Measurements from ENCODE around the gene GPATCH8. TPM values are rescaled to one million over a fixed set of nuclear protein-coding genes. Genes with fewer than 3 reads are reported as not detected.
A peak's percentile ranks its signal among the peaks of the same experiment; 100 is the strongest.
"Not testable (repeated sequence)": the region's sequence is repeated elsewhere in the genome, so short reads cannot be mapped to it uniquely, and the experiment has no call there.

The GPATCH8 gene
- total RNA-seq, 6 experiments from 2014 or later, result 23.4 to 30.0 (median 27.1) TPM

DNA sequence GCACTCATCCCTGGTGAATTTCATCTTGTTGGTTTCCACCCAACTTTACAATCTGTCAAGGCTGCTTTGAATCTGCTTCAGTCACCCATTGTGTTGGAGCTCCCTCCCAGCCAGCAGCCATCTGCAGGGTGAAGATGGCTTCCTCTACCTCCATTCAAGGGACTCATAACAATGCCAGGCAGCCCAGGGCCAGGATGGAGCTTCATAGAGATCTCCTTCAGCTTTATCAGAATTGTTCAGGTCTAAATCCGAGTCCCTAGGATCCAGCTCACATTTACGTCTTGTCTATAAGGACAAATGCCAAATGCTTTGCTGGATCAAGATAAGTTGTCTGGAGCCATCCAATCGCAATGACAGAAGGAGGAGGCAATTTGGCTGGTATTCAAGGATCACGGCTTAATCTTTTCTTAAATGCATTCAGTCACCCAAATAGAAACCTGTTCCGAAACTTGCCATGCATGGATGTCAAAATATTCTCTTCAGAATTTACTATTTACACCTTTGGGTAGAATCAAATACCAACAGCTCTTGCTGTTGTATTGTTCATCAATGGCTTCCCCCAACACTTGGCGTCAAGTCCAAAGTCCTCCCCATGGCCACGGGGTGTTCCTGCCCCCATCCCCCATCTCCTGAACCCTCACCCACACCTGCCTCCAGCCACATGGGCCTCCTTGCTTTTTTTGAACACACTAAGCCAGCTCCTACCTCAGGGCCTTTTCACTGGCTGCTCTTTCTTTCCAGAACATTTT is 135.8 kb downstream of the GPATCH8 start:
- Mint-ChIP-seq H3K4me3 (no peak overlapping the region), H3K4me1 (ENCODE audit: low read depth) (no peaks in the 10 kb centered on the region), H3K36me3 (ENCODE audit: low read depth) (no peaks in the 10 kb centered on the region), H3K27ac (no peak overlapping the region), H3K9me3 (no peaks in the 10 kb centered on the region), H3K27me3 (ENCODE audit: insufficient read depth) (peaks cover 41% of the 10 kb centered on the region)
- TF ChIP-seq, protein P1, sequence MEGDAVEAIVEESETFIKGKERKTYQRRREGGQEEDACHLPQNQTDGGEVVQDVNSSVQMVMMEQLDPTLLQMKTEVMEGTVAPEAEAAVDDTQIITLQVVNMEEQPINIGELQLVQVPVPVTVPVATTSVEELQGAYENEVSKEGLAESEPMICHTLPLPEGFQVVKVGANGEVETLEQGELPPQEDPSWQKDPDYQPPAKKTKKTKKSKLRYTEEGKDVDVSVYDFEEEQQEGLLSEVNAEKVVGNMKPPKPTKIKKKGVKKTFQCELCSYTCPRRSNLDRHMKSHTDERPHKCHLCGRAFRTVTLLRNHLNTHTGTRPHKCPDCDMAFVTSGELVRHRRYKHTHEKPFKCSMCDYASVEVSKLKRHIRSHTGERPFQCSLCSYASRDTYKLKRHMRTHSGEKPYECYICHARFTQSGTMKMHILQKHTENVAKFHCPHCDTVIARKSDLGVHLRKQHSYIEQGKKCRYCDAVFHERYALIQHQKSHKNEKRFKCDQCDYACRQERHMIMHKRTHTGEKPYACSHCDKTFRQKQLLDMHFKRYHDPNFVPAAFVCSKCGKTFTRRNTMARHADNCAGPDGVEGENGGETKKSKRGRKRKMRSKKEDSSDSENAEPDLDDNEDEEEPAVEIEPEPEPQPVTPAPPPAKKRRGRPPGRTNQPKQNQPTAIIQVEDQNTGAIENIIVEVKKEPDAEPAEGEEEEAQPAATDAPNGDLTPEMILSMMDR (IDR thresholded peaks at IDR 0.05), result no peak
- no peak for DNase-seq

DNA sequence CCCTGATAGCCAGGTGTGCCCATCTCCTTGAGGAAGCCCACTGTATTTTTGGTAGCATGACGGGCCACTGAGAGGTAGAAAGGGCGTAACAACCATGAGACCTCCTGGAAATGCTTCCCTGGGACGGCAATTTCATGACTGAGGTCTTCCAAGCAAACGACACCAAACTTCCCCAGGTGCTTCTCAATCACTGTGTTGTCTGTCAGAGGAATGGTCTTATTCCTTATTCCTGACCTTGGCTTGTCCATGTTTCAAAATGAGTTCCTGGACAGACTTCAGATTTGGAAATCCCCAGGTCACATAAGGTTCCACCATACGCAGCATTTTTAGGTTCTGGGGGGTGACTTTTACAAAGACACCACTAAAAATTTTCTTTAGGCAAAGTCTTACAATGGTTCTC is 138.2 kb downstream of the GPATCH8 start:
- H3K9me3 Mint-ChIP-seq; DNase-seq; H3K27ac Mint-ChIP-seq; H3K4me3 Mint-ChIP-seq; H3K36me3 Mint-ChIP-seq (ENCODE audit: low read depth): not testable (repeated sequence)
- peaks cover 33% of the 10 kb centered on the region for H3K27me3 Mint-ChIP-seq (ENCODE audit: insufficient read depth)
- H3K4me1 Mint-ChIP-seq (ENCODE audit: low read depth), result peaks cover 14% of the 10 kb centered on the region; the same call in 1 of the 2 replicates

DNA sequence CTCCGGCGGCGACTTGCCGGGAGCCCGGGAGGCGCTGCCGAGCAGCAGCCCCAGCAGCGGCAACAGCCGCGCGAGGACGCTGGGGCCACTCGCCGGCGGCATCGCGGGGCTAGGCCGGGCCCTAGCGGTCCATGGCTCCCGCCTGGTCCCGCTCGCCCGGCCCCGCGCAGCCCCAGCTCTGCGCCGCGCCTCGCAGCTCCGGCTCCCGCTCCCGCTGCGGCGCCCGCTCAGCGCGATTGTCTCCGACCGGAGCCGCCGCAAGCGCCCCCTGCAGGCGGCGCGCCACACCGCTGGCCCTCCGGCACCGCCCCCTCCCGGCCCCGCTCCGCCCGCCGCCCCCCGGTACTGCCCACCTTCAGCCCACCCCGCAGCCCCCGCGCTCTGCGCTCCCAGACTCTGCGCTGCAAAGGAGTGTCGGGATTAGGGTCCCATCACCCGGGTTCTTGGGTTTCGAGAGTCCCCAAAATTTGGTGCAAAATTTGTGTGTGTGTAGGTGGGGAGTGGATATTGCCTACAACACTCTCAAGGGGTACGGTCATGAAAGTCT is 139.5 kb downstream of the GPATCH8 start, which contains the start of gene FAM171A2:
TSS of gene FAM171A2 (minus strand) at position 241 of the 547 bp plus-strand sequence. CDS start at position 102, 139 bp downstream.
- no peaks in the 10 kb centered on the region for H3K9me3 Mint-ChIP-seq
- no peak within 1 kb of the TSS for H3K27ac Mint-ChIP-seq
- DNase-seq, result no peak
- peak within 1 kb of the TSS; percentile 84 for H3K4me3 Mint-ChIP-seq
- TF ChIP-seq, protein P1 (IDR thresholded peaks at IDR 0.05), result peak; percentile 85
- no peaks in the 10 kb centered on the region for H3K36me3 Mint-ChIP-seq (ENCODE audit: low read depth)
- peaks cover 31% of the 10 kb centered on the region for H3K27me3 Mint-ChIP-seq (ENCODE audit: insufficient read depth)
- peaks cover 14% of the 10 kb centered on the region; the same call in 1 of the 2 replicates for H3K4me1 Mint-ChIP-seq (ENCODE audit: low read depth)

DNA sequence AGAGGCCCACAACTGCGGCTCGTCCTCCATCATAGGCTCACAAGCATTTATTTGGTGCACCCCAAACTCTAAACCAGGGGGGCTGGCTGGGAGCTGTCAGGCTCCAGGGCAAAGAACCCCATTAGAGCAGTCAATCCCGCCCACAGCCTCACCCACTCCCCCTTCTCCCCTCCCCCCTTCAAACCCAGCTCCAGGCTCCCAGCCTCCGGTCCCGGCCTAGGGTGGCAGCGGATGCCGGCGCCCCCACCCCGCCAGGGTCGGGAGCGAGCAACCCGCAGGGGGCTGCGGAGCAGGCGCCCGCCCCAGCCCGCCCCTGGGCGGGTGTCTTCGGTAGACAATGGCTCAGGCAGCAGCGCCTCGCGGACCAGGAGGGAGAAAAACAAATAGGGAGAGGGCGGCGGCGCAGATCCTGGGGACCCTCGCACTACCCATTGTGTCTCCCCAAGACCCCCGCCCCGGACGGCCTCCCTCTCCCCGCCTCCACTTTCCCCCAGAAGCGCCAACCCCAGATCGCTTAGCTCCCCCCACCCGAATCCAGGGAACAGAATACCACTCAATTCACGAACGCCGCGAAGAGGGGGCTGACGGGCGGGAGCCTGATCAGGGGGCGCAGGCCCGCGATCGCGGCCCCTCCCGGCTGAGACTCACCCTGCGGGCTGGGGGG is 140.1 kb downstream of the GPATCH8 start:
- Mint-ChIP-seq H3K36me3 (ENCODE audit: low read depth) (no peaks in the 10 kb centered on the region), H3K9me3 (no peaks in the 10 kb centered on the region), H3K4me1 (ENCODE audit: low read depth) (peaks cover 14% of the 10 kb centered on the region; the same call in 1 of the 2 replicates), H3K27me3 (ENCODE audit: insufficient read depth) (peaks cover 31% of the 10 kb centered on the region), H3K27ac (no peak overlapping the region), H3K4me3 (peak overlapping the region; percentile 84)
- DNase-seq, result no peak
- TF ChIP-seq, protein P1 (IDR thresholded peaks at IDR 0.05), result no peak

DNA sequence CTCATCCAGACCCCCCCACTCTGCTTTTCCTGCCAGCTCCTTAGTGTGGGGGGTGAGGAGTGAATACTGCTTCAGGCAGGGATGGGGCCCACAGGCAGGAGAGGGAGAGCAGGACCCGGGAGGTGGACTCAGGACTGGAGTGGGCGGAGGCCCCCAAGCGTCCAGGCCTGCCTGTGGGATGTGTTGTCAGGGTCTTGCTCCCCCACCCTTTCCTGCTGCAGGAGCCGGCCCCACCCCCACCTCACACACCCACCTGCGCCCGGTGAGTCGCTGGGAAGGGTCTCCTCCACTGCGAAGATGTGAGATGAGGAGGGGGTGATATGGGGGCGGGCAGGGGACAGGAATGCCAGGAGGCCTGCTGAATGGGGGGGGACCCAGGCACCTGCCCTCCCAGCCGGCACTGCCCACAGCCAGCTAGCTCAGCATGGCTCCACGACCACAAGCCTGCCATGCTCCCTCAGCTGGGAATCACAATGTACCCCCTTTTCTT is 140.7 kb downstream of the GPATCH8 start:
- DNase-seq, result no peak
- H3K4me3 Mint-ChIP-seq, result peak overlapping the region; percentile 84

More for the DNA sequence above, 140.7 kb downstream of the GPATCH8 start:
- H3K36me3 Mint-ChIP-seq (ENCODE audit: low read depth), result no peaks in the 10 kb centered on the region
- H3K9me3 Mint-ChIP-seq, result no peaks in the 10 kb centered on the region
- H3K27ac Mint-ChIP-seq, result no peak overlapping the region
- H3K4me1 Mint-ChIP-seq (ENCODE audit: low read depth), result peaks cover 14% of the 10 kb centered on the region; the same call in 1 of the 2 replicates
- TF ChIP-seq, protein P1 (IDR thresholded peaks at IDR 0.05), result no peak
- H3K27me3 Mint-ChIP-seq (ENCODE audit: insufficient read depth), result peaks cover 28% of the 10 kb centered on the region

All from HFFc6 (cell line).